Left ventricle myocardium inferior (tissue), 1 donor: ENCODE results near the gene C5orf34. TPM values are rescaled to one million over a fixed set of nuclear protein-coding genes. Genes with fewer than 3 reads are reported as not detected.

ENCODE experiments used
- DNase-seq: peaks from one replicate; pipeline ENCODE4 v3.0.0-alpha.2; 2020
- H3K27ac ChIP-seq: fragments of 200-600 bp; replicated peaks from 2 replicates; pipeline ENCODE4 v1.8.0; 2021
- H3K27me3 ChIP-seq: fragments of 200-600 bp; 2 replicates; pipeline ENCODE4 v1.8.0; 2021; ENCODE audit warnings: low read depth
- H3K36me3 ChIP-seq: fragments of 200-600 bp; 2 replicates; pipeline ENCODE4 v1.8.0; 2021
- H3K4me1 ChIP-seq: fragments of 200-600 bp; 2 replicates; pipeline ENCODE4 v1.8.0; 2021
- H3K4me3 ChIP-seq: fragments of 200-600 bp; 2 replicates; pipeline ENCODE4 v1.8.0; 2021; ENCODE audit warnings: mild to moderate bottlenecking, moderate library complexity
- H3K9me3 ChIP-seq: fragments of 200-600 bp; replicated peaks from 2 replicates; pipeline ENCODE4 v1.8.0; 2021
- CTCF ChIP-seq: fragments of 200-600 bp; IDR thresholded peaks from 2 replicates; pipeline ENCODE4 v1.8.0; 2021; ENCODE audit warnings: antibody characterized with exemption, mild to moderate bottlenecking, borderline replicate concordance
- intact Hi-C: fragments of 100-400 bp; cut with micrococcal nuclease; formaldehyde crosslinking; loops from one replicate; pipeline ENCODE4 v1.11.0; 2022
- long read RNA-seq: library from polyadenylated mRNA; unstranded; transcript quantifications from one replicate; pipeline ENCODE4 v2.0.0, GENCODE V29; 2021
- total RNA-seq: library from RNA; stranded (reverse); fragmentation: NEBNext Ultra II Directional; extraction: Animal tissue kit (Norgen Biotek cat#: 25700); gene quantifications from one replicate; pipeline ENCODE4 v1.2.1, GENCODE V29; 2021
- donor health status: DM: no; HTN: yes; CAD: no; lungs with severe emphysema.

Gene C5orf34
- 0.22 TPM for total RNA-seq
- long read RNA-seq, partial matches to known transcripts: 1 of 1 reads
- long read RNA-seq, other reads (novel, unspliced or antisense): 0 of 1 reads

GRCh38 chr5:43514816-43515677 lies at the start of gene C5orf34:
TSS of gene C5orf34 (minus strand) at chr5:43515148. CDS start at chr5:43509339, 5,809 bp downstream.
- no peaks in the 10 kb centered on the region for H3K27me3 ChIP-seq
- peak within 1 kb of the TSS; percentile 88 for H3K4me3 ChIP-seq
- no peaks in the 10 kb centered on the region for H3K9me3 ChIP-seq
- peak within 1 kb of the TSS; percentile 92 for H3K27ac ChIP-seq
- peaks cover 21% of the 10 kb centered on the region for H3K4me1 ChIP-seq
- intact Hi-C loops: no loop called here
- TF ChIP-seq CTCF: no peak
- peak; percentile 96 for DNase-seq
- H3K36me3 ChIP-seq: no peaks in the 10 kb centered on the region

- Histone ChIP-seq H3K4me1 (peaks cover 2% of the 10 kb centered on the region), H3K9me3 (no peaks in the 10 kb centered on the region), H3K27me3 (no peaks in the 10 kb centered on the region), H3K36me3 (no peaks in the 10 kb centered on the region), H3K4me3 (no peak overlapping the region), H3K27ac (no peak overlapping the region)
- no peak for DNase-seq
- intact Hi-C loops: no loop called here
- no peak for TF ChIP-seq CTCF
Measured at GRCh38 chr5:43564289-43564850, 49.4 kb upstream of the C5orf34 start.

- Histone ChIP-seq H3K27me3 (no peaks in the 10 kb centered on the region), H3K9me3 (no peaks in the 10 kb centered on the region), H3K36me3 (no peaks in the 10 kb centered on the region), H3K4me1 (no peaks in the 10 kb centered on the region), H3K27ac (no peak overlapping the region), H3K4me3 (no peak overlapping the region)
- TF ChIP-seq CTCF: no peak
- DNase-seq: no peak
- intact Hi-C loops: no loop called here
Measured at GRCh38 chr5:43563321-43563720, 48.4 kb upstream of the C5orf34 start.

GRCh38 chr5:43561356-43561755 lies 46.4 kb upstream of the C5orf34 start:
- no peaks in the 10 kb centered on the region for H3K36me3 ChIP-seq
- peaks cover 13% of the 10 kb centered on the region for H3K4me1 ChIP-seq
- no peak overlapping the region for H3K4me3 ChIP-seq
- no peak for DNase-seq
- intact Hi-C loops: no loop called here
- no peaks in the 10 kb centered on the region for H3K9me3 ChIP-seq
- no peak overlapping the region for H3K27ac ChIP-seq
- no peak for TF ChIP-seq CTCF
- H3K27me3 ChIP-seq: no peaks in the 10 kb centered on the region

- Histone ChIP-seq H3K4me3 (no peak overlapping the region), H3K9me3 (no peaks in the 10 kb centered on the region), H3K4me1 (peaks cover 25% of the 10 kb centered on the region), H3K27me3 (no peaks in the 10 kb centered on the region), H3K27ac (peak overlapping the region; percentile 22), H3K36me3 (no peaks in the 10 kb centered on the region)
- DNase-seq: no peak
- no peak for TF ChIP-seq CTCF
- intact Hi-C loops: no loop called here
Measured at GRCh38 chr5:43560128-43560527, 45.2 kb upstream of the C5orf34 start.
